Panc1 (cell line): Measurements from ENCODE around the gene TMPRSS3. TPM values are rescaled to one million over a fixed set of nuclear protein-coding genes. Genes with fewer than 3 reads are reported as not detected.

ENCODE experiments used
- ATAC-seq: fragments of 200-7000 bp; cut with Tn5 transposase; 2 replicates; pipeline ENCODE4 v1.9.1; 2020; ENCODE audit warnings: mild to moderate bottlenecking, moderate library complexity
- BruUV-seq: library from RNA; stranded (reverse); fragments of 400-500 nt; replicated peaks from 2 replicates; lab custom pipeline; 2021; lab: Mats Ljungman, UMichigan
- CTCF ChIA-PET: fragments of 300-600 bp; sonication (Branson Sonifier 250); formaldehyde crosslinking; loops from one replicate; lab custom pipeline; 2022; ENCODE audit warnings: antibody characterized with exemption; lab: Charles Lee
- POLR2A ChIA-PET: fragments of 300-600 bp; sonication (Branson Sonifier 250); formaldehyde crosslinking; loops from one replicate; lab custom pipeline; 2022; ENCODE audit warnings: antibody characterized with exemption; lab: Charles Lee
- DNase-seq: peaks from one replicate; pipeline ENCODE4 v3.0.0-alpha.2; 2010; ENCODE audit warnings: low read depth, low spot score
- H3K27ac ChIP-seq: 2 replicates; pipeline ENCODE4 v1.5.1; 2011; ENCODE audit warnings: mild to moderate bottlenecking, low read length, inconsistent platforms
- H3K27me3 ChIP-seq: fragments of 200-500 bp; sonication (Bioruptor generic); 2 replicates; pipeline ENCODE4 v1.6.0; 2014; ENCODE audit warnings: low read length, inconsistent platforms; ENCODE audit not compliant: control insufficient read depth, insufficient read depth
- H3K36me3 ChIP-seq: fragments of 200-500 bp; sonication (Bioruptor generic); 2 replicates; pipeline ENCODE4 v1.5.1; 2014; ENCODE audit warnings: inconsistent platforms, mild to moderate bottlenecking, low read length, moderate library complexity; ENCODE audit not compliant: control insufficient read depth, insufficient read depth
- H3K4me1 ChIP-seq: 2 replicates; pipeline ENCODE4 v1.5.1; 2011; ENCODE audit warnings: inconsistent platforms, mild to moderate bottlenecking, low read length, moderate library complexity; ENCODE audit not compliant: control insufficient read depth, insufficient read depth
- H3K4me3 ChIP-seq, 2 experiments: 2 replicates each; pipeline ENCODE4 v1.5.1; 2011 to 2012; ENCODE audit warnings: low read depth in 2 of 2, low read length in 2 of 2, mild to moderate bottlenecking in 2 of 2, inconsistent platforms in 1 of 2, moderate library complexity in 1 of 2
- H3K9me3 ChIP-seq: fragments of 200-500 bp; sonication (Bioruptor generic); 2 replicates; pipeline ENCODE4 v1.5.1; 2014; ENCODE audit warnings: low read depth, mild to moderate bottlenecking, inconsistent platforms, low read length, moderate library complexity; ENCODE audit not compliant: control insufficient read depth, insufficient read depth
- POLR2AphosphoS5 ChIP-seq: IDR thresholded peaks from 2 replicates; pipeline ENCODE4 v1.6.1; 2012; ENCODE audit warnings: mild to moderate bottlenecking, low read depth, low read length, moderate library complexity
- SIN3A ChIP-seq: IDR thresholded peaks from 2 replicates; pipeline ENCODE4 v1.6.1; 2012; ENCODE audit warnings: low read depth, mild to moderate bottlenecking, low read length, moderate library complexity, borderline replicate concordance; ENCODE audit not compliant: insufficient read depth
- TCF7L2 ChIP-seq: IDR thresholded peaks from 2 replicates; pipeline ENCODE4 v1.6.1; 2011; ENCODE audit warnings: mild to moderate bottlenecking, low read depth, low read length, inconsistent platforms
- in situ Hi-C: cut with HindIII; loops from 2 replicates; pipeline ENCODE4 v1.10.0; 2016; ENCODE audit warnings: low sequenced_read_pairs, low pct_unique_long_range_greater_than_20kb
- intact Hi-C: fragments of 100-400 bp; cut with micrococcal nuclease; formaldehyde crosslinking; loops from one replicate; pipeline ENCODE4 v1.10.0; 2022; ENCODE audit not compliant: unreplicated experiment
- total RNA-seq: library from RNA; stranded (reverse); gene quantifications from one replicate; pipeline ENCODE4 v1.2.1, GENCODE V29; 2021; ENCODE audit not compliant: unreplicated experiment
- TF ChIP-seq, protein P1 (sequence below): fragments of 450-650 bp; IDR thresholded peaks from 2 replicates; pipeline ENCODE4 v1.5.1; 2017; ENCODE audit warnings: mild to moderate bottlenecking
- TF ChIP-seq, protein P2 (sequence below), 2 experiments: IDR thresholded peaks; 2 replicates each; pipeline ENCODE4 v1.6.1; 2011 to 2012; ENCODE audit warnings: low read depth in 2 of 2, control low read depth in 1 of 2, low read length in 1 of 2, mild to moderate bottlenecking in 1 of 2, moderate library complexity in 1 of 2; ENCODE audit not compliant: insufficient read depth in 1 of 2

The TMPRSS3 gene
- total RNA-seq, 1 experiment from 2014 or later: not detected

DNA sequence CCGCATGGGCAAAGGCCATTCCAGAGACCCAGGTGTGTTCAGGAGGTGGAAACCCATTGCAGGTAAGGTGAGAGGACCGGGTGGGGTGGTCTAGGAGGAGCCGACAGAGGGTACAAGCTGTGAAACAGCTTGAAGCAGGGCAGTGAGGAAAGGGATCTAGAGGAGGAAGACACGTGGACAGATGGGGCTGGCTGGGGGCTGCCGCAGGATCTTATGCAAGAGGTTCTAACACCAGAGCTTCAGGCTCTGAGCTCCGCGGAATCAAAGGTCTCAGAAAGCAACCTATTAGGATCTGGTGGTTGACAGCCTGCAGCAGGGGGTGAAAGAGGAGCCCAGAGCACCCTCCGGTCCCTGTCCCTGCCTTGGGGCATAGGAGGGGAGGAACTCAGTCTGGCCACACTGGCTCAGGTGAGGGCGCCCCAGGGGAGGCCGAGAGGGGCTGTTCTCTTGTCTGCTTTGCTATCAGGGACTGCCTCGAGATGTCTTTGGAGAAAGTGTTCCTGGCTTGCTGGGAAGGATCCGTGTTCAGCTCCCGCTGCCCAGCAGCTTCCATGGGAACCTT lies 31.5 kb downstream of the TMPRSS3 start:
- H3K27ac ChIP-seq: no peak overlapping the region
- H3K9me3 ChIP-seq: no peaks in the 10 kb centered on the region
- H3K4me3 ChIP-seq: no peak overlapping the region
- no peaks in the 10 kb centered on the region for H3K27me3 ChIP-seq
- ChIA-PET POLR2A (no interaction called here), CTCF (no interaction called here)
- intact Hi-C loops (no loop called here), in situ Hi-C loops (no loop called here)
- ATAC-seq (0 out of 2 replicates have a peak, but pooled peaks have one; percentile 42), DNase-seq (no peak)
- H3K36me3 ChIP-seq: no peaks in the 10 kb centered on the region
- H3K4me1 ChIP-seq: no peaks in the 10 kb centered on the region; the same call in 1 of the 2 replicates
- no TSS peak for BruUV-seq
- TF ChIP-seq POLR2AphosphoS5 (no peak), TCF7L2 (no peak), SIN3A (no peak)
- TF ChIP-seq, protein P1, sequence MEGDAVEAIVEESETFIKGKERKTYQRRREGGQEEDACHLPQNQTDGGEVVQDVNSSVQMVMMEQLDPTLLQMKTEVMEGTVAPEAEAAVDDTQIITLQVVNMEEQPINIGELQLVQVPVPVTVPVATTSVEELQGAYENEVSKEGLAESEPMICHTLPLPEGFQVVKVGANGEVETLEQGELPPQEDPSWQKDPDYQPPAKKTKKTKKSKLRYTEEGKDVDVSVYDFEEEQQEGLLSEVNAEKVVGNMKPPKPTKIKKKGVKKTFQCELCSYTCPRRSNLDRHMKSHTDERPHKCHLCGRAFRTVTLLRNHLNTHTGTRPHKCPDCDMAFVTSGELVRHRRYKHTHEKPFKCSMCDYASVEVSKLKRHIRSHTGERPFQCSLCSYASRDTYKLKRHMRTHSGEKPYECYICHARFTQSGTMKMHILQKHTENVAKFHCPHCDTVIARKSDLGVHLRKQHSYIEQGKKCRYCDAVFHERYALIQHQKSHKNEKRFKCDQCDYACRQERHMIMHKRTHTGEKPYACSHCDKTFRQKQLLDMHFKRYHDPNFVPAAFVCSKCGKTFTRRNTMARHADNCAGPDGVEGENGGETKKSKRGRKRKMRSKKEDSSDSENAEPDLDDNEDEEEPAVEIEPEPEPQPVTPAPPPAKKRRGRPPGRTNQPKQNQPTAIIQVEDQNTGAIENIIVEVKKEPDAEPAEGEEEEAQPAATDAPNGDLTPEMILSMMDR: no peak
- TF ChIP-seq, protein P2, sequence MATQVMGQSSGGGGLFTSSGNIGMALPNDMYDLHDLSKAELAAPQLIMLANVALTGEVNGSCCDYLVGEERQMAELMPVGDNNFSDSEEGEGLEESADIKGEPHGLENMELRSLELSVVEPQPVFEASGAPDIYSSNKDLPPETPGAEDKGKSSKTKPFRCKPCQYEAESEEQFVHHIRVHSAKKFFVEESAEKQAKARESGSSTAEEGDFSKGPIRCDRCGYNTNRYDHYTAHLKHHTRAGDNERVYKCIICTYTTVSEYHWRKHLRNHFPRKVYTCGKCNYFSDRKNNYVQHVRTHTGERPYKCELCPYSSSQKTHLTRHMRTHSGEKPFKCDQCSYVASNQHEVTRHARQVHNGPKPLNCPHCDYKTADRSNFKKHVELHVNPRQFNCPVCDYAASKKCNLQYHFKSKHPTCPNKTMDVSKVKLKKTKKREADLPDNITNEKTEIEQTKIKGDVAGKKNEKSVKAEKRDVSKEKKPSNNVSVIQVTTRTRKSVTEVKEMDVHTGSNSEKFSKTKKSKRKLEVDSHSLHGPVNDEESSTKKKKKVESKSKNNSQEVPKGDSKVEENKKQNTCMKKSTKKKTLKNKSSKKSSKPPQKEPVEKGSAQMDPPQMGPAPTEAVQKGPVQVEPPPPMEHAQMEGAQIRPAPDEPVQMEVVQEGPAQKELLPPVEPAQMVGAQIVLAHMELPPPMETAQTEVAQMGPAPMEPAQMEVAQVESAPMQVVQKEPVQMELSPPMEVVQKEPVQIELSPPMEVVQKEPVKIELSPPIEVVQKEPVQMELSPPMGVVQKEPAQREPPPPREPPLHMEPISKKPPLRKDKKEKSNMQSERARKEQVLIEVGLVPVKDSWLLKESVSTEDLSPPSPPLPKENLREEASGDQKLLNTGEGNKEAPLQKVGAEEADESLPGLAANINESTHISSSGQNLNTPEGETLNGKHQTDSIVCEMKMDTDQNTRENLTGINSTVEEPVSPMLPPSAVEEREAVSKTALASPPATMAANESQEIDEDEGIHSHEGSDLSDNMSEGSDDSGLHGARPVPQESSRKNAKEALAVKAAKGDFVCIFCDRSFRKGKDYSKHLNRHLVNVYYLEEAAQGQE (IDR thresholded peaks at IDR 0.05; ENCODE audit: insufficient read depth in 1 of 2, low read depth in 2 of 2, low read length in 1 of 2): no peak

DNA sequence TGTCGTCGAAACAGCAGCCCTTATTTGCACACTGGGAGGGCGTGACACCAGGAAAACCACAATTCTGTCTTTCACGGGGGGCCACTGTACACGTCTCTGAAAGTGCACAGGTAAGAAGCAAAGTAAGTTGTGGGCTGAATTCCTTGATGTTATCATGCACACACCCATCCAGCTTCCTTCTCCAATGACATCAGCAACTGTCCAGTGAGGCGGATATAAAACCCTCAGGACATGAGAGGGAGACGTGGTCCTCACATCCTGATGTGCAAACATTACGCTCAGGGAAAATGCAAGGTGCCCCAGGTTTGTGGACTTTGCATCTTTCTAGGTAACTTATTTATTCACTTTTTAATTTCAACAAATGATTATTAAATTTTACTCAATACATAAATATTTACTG lies 32.5 kb downstream of the TMPRSS3 start:
- intact Hi-C loops (no loop called here), in situ Hi-C loops (no loop called here)
- Histone ChIP-seq H3K27ac (no peak overlapping the region), H3K4me1 (no peaks in the 10 kb centered on the region; the same call in 1 of the 2 replicates), H3K4me3 (no peak overlapping the region), H3K9me3 (no peaks in the 10 kb centered on the region), H3K27me3 (no peaks in the 10 kb centered on the region), H3K36me3 (no peaks in the 10 kb centered on the region)
- ATAC-seq (no peak), DNase-seq (no peak)
- BruUV-seq: no TSS peak
- TF ChIP-seq TCF7L2 (no peak), POLR2AphosphoS5 (no peak), SIN3A (no peak)
- TF ChIP-seq, protein P1: no peak
- TF ChIP-seq, protein P2 (IDR thresholded peaks at IDR 0.05; ENCODE audit: insufficient read depth in 1 of 2, low read depth in 2 of 2, low read length in 1 of 2): no peak
- ChIA-PET CTCF (no interaction called here), POLR2A (no interaction called here)
